A673 (cell line): ENCODE results near the gene SNORC.

ENCODE experiments used
- EZH2 ChIP-seq: fragments of 200-600 bp; sonication (generic); IDR thresholded peaks from 2 replicates; pipeline ENCODE4 v1.6.1; 2017; ENCODE audit warnings: borderline replicate concordance, low read depth, mild to moderate bottlenecking, mixed read lengths, antibody characterized with exemption, low read length; ENCODE audit not compliant: poor library complexity, severe bottlenecking
- TF ChIP-seq, protein P1 (sequence below): fragments of 300-800, 200-600 bp; sonication (generic); conservative IDR thresholded peaks from 2 replicates; pipeline ENCODE4 v1.5.1; 2017; ENCODE audit warnings: low read depth, mild to moderate bottlenecking, antibody characterized with exemption, low read length, moderate library complexity, mixed read lengths

DNA sequence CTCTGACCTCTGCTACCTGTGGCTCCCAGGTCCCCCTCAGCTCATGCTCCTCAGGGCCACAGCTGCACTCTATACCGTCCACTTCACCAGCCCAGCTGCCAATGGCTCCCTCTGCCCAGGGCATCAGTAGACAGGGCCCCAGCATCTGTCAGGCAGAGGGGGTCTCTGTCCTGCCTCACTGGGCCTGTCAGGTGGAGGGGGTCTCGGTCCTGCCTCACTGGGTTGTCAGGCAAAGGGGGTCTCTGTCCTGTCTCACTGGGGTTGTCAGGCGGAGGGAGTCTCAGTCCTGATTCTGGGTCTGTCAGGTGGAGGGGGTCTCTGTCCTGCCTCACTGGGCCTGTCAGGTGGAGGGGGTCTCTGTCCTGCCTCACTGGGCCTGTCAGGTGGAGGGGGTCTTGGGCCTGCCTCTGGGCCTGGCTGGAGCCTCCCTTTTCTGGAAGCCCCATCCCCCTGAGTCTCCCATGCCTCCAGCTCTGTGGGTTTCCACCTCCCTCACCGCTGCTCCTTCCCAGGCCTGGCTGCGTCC is 19.9 kb downstream of the SNORC start:
- TF ChIP-seq, protein P1, sequence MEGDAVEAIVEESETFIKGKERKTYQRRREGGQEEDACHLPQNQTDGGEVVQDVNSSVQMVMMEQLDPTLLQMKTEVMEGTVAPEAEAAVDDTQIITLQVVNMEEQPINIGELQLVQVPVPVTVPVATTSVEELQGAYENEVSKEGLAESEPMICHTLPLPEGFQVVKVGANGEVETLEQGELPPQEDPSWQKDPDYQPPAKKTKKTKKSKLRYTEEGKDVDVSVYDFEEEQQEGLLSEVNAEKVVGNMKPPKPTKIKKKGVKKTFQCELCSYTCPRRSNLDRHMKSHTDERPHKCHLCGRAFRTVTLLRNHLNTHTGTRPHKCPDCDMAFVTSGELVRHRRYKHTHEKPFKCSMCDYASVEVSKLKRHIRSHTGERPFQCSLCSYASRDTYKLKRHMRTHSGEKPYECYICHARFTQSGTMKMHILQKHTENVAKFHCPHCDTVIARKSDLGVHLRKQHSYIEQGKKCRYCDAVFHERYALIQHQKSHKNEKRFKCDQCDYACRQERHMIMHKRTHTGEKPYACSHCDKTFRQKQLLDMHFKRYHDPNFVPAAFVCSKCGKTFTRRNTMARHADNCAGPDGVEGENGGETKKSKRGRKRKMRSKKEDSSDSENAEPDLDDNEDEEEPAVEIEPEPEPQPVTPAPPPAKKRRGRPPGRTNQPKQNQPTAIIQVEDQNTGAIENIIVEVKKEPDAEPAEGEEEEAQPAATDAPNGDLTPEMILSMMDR: no peak
- no peak for TF ChIP-seq EZH2
